ENCODE data around the gene TAS1R3. TPM values are rescaled to one million over a fixed set of nuclear protein-coding genes. Genes with fewer than 3 reads are reported as not detected.
A peak's percentile ranks its signal among the peaks of the same experiment; 100 is the strongest.

The TAS1R3 gene
- total RNA-seq, 1 donor = under 0.01 TPM

GRCh38 chr1:1296070-1297061 lies 34.7 kb upstream of the TAS1R3 start:
- no peak overlapping the region for H3K4me3 ChIP-seq (ENCODE audit: low read depth, low read length)
- no peak for DNase-seq (ENCODE audit: low read depth)
- TF ChIP-seq CTCF (IDR thresholded peaks at IDR 0.05; ENCODE audit: insufficient read depth, low read depth, low read length) = no peak

GRCh38 chr1:1297802-1298424 lies 33.2 kb upstream of the TAS1R3 start:
- no peak overlapping the region for H3K4me3 ChIP-seq (ENCODE audit: low read depth, low read length)
- DNase-seq (ENCODE audit: low read depth) = no peak
- no peak for TF ChIP-seq CTCF (IDR thresholded peaks at IDR 0.05; ENCODE audit: insufficient read depth, low read depth, low read length)

- no peak for DNase-seq (ENCODE audit: low read depth)
- TF ChIP-seq CTCF (IDR thresholded peaks at IDR 0.05; ENCODE audit: insufficient read depth, low read depth, low read length) = no peak
- H3K4me3 ChIP-seq (ENCODE audit: low read depth, low read length) = no peak overlapping the region
These were observed 32.0 kb upstream of the TAS1R3 start for GRCh38 chr1:1298861-1299685.

GRCh38 chr1:1299686-1300351 lies 31.3 kb upstream of the TAS1R3 start:
- no peak for DNase-seq (ENCODE audit: low read depth)
- no peak overlapping the region for H3K4me3 ChIP-seq (ENCODE audit: low read depth, low read length)

GRCh38 chr1:1300352-1300739 lies 30.7 kb upstream of the TAS1R3 start:
- no peak overlapping the region for H3K4me3 ChIP-seq (ENCODE audit: low read depth, low read length)

More at GRCh38 chr1:1299686-1300351, 31.3 kb upstream of the TAS1R3 start:
- peak; percentile 32 for TF ChIP-seq CTCF (IDR thresholded peaks at IDR 0.05; ENCODE audit: insufficient read depth, low read depth, low read length)

More at GRCh38 chr1:1300352-1300739, 30.7 kb upstream of the TAS1R3 start:
- TF ChIP-seq CTCF (IDR thresholded peaks at IDR 0.05; ENCODE audit: insufficient read depth, low read depth, low read length) = no peak
- no peak for DNase-seq (ENCODE audit: low read depth)

Measured in fibroblast of villous mesenchyme (primary cell).